Activated naive CD4-positive, alpha-beta T cell treated with anti-CD3 and anti-CD28 coated beads, Interleukin-2, amount 50 U/mL, for 72 hours (primary cell): Measurements from ENCODE around the gene SNF8. TPM values are rescaled to one million over a fixed set of nuclear protein-coding genes. Genes with fewer than 3 reads are reported as not detected.
"Not testable (repeated sequence)": the region's sequence is repeated elsewhere in the genome, so short reads cannot be mapped to it uniquely, and the experiment has no call there.

ENCODE experiments used
- ATAC-seq, 2 donors: fragments of 150-1000 bp; cut with Tn5 transposase; 2 replicates each; pipeline ENCODE4 v1.10.0; 2021; ENCODE audit warnings: mild to moderate bottlenecking in 2 of 2, moderate library complexity in 2 of 2
- DNase-seq, 2 donors: peaks; one replicate each; pipeline ENCODE4 v3.0.0; 2021 to 2022; ENCODE audit warnings: low spot score in 2 of 2
- H3K27ac Mint-ChIP-seq, 2 donors: one replicate each; pipeline ENCODE4 v1.8.0; 2022; ENCODE audit warnings: mild to moderate bottlenecking in 2 of 2, mixed read lengths in 2 of 2
- H3K36me3 Mint-ChIP-seq, 2 donors: one replicate each; pipeline ENCODE4 v1.8.0; 2022; ENCODE audit warnings: mixed read lengths in 2 of 2
- H3K9me3 Mint-ChIP-seq, 2 donors: one replicate each; pipeline ENCODE4 v1.8.0; 2022; ENCODE audit warnings: mixed read lengths in 2 of 2
- total RNA-seq, 2 donors: library from RNA; stranded (reverse); gene quantifications; one replicate each; pipeline ENCODE4 v1.2.3, GENCODE V29; 2022

SNF8 gene
- total RNA-seq, 2 donors from 2014 or later: 104 to 107 TPM

- Mint-ChIP-seq H3K9me3 (peaks cover 0 to 2% of the 10 kb centered on the region in 2 donors), H3K27ac (peak overlapping the region in 1 of 2 donors; percentile 28), H3K36me3 (no peaks in the 10 kb centered on the region)
- DNase-seq (no peak), ATAC-seq (peak; percentile 44 to 67)
Measured at GRCh38 chr17:48952904-48953303, 8.3 kb upstream of the SNF8 start.

- Mint-ChIP-seq H3K27ac (no peak overlapping the region), H3K9me3 (peaks cover 0 to 4% of the 10 kb centered on the region in 2 donors), H3K36me3 (no peaks in the 10 kb centered on the region)
- DNase-seq: no peak
- ATAC-seq: no peak
Measured at GRCh38 chr17:48951572-48951971, 6.9 kb upstream of the SNF8 start.

- DNase-seq, ATAC-seq, H3K9me3 Mint-ChIP-seq: not testable (repeated sequence)
- Mint-ChIP-seq H3K36me3 (peaks cover 6 to 14% of the 10 kb centered on the region in 2 donors), H3K27ac (peak overlapping the region; percentile 94 to 98)
Measured at GRCh38 chr17:48945261-48945651, 614 bp upstream of the SNF8 start.

- peak overlapping the region in 1 of 2 donors; percentile 57 for H3K27ac Mint-ChIP-seq
- DNase-seq: no peak
- peaks cover 8 to 26% of the 10 kb centered on the region in 2 donors for H3K36me3 Mint-ChIP-seq
- no peaks in the 10 kb centered on the region for H3K9me3 Mint-ChIP-seq
- peak in 1 of 2 donors; percentile 26 for ATAC-seq
Measured at GRCh38 chr17:48933035-48933434, 11.6 kb downstream of the SNF8 start.

- Mint-ChIP-seq H3K36me3 (peaks cover 0 to 15% of the 10 kb centered on the region in 2 donors), H3K27ac (peak overlapping the region in 1 of 2 donors; percentile 55), H3K9me3 (no peaks in the 10 kb centered on the region)
- DNase-seq (no peak), ATAC-seq (no peak)
Measured at GRCh38 chr17:48930435-48930873, 14.2 kb downstream of the SNF8 start.

GRCh38 chr17:48929812-48930165, 14.9 kb downstream of the SNF8 start:
- ATAC-seq (no peak), DNase-seq (no peak)
- Mint-ChIP-seq H3K27ac (no peak overlapping the region), H3K9me3 (no peaks in the 10 kb centered on the region), H3K36me3 (peaks cover 0 to 15% of the 10 kb centered on the region in 2 donors)

- Mint-ChIP-seq H3K36me3 (peaks cover 0 to 15% of the 10 kb centered on the region in 2 donors), H3K27ac (peak overlapping the region; percentile 29 to 69), H3K9me3 (no peaks in the 10 kb centered on the region)
- ATAC-seq: no peak
- no peak for DNase-seq
Measured at GRCh38 chr17:48928876-48929811, 15.5 kb downstream of the SNF8 start.

GRCh38 chr17:48927978-48928745, 16.5 kb downstream of the SNF8 start:
- no peak for ATAC-seq
- peak overlapping the region; percentile 22 to 69 for H3K27ac Mint-ChIP-seq

GRCh38 chr17:48925991-48926342, 18.7 kb downstream of the SNF8 start:
- peaks cover 8 to 20% of the 10 kb centered on the region in 2 donors for H3K36me3 Mint-ChIP-seq
- DNase-seq (no peak), ATAC-seq (no peak)
- no peaks in the 10 kb centered on the region for H3K9me3 Mint-ChIP-seq
- H3K27ac Mint-ChIP-seq: peak overlapping the region in 1 of 2 donors; percentile 10

More at GRCh38 chr17:48927978-48928745, 16.5 kb downstream of the SNF8 start:
- H3K9me3 Mint-ChIP-seq: no peaks in the 10 kb centered on the region
- DNase-seq: no peak
- H3K36me3 Mint-ChIP-seq: peaks cover 0 to 15% of the 10 kb centered on the region in 2 donors

GRCh38 chr17:48925251-48925990, 19.2 kb downstream of the SNF8 start:
- H3K27ac Mint-ChIP-seq: peak overlapping the region; percentile 10 to 32

GRCh38 chr17:48915459-48916282, 29.0 kb downstream of the SNF8 start:
- Mint-ChIP-seq H3K36me3 (peaks cover 24 to 66% of the 10 kb centered on the region in 2 donors), H3K27ac (peak overlapping the region; percentile 97 to 98), H3K9me3 (no peaks in the 10 kb centered on the region)
- ATAC-seq (peak; percentile 99), DNase-seq (peak; percentile 61 to 75)

More at GRCh38 chr17:48925251-48925990, 19.2 kb downstream of the SNF8 start:
- Mint-ChIP-seq H3K36me3 (peaks cover 10 to 22% of the 10 kb centered on the region in 2 donors), H3K9me3 (no peaks in the 10 kb centered on the region)
- ATAC-seq (no peak), DNase-seq (no peak)

- Mint-ChIP-seq H3K9me3 (no peaks in the 10 kb centered on the region), H3K27ac (peak overlapping the region; percentile 33 to 97), H3K36me3 (peaks cover 43 to 66% of the 10 kb centered on the region in 2 donors)
- ATAC-seq (no peak), DNase-seq (no peak)
Measured at GRCh38 chr17:48912476-48912875, 32.2 kb downstream of the SNF8 start.

- H3K9me3 Mint-ChIP-seq: no peaks in the 10 kb centered on the region
- peak overlapping the region; percentile 90 to 96 for H3K27ac Mint-ChIP-seq
- DNase-seq: no peak
- H3K36me3 Mint-ChIP-seq: peaks cover 43 to 53% of the 10 kb centered on the region in 2 donors
- no peak for ATAC-seq
Measured at GRCh38 chr17:48910370-48910769, 34.3 kb downstream of the SNF8 start.

- no peak for DNase-seq
- peak overlapping the region; percentile 90 to 96 for H3K27ac Mint-ChIP-seq
Measured at GRCh38 chr17:48909783-48910182, 34.9 kb downstream of the SNF8 start.

GRCh38 chr17:48908853-48909394, 35.7 kb downstream of the SNF8 start:
- Mint-ChIP-seq H3K36me3 (peaks cover 37 to 44% of the 10 kb centered on the region in 2 donors), H3K9me3 (no peaks in the 10 kb centered on the region), H3K27ac (peak overlapping the region; percentile 96 to 97)
- ATAC-seq: peak; percentile 43 to 69
- DNase-seq: peak; percentile 77 to 88

More at GRCh38 chr17:48909783-48910182, 34.9 kb downstream of the SNF8 start:
- Mint-ChIP-seq H3K9me3 (no peaks in the 10 kb centered on the region), H3K36me3 (peaks cover 43 to 52% of the 10 kb centered on the region in 2 donors)
- ATAC-seq: peak in 1 of 2 donors; percentile 11
